ENCODE measurements around the gene KCP. TPM values are rescaled to one million over a fixed set of nuclear protein-coding genes. Genes with fewer than 3 reads are reported as not detected.

KCP gene
- total and polyA plus RNA-seq, 2 of the 13 experiments (the other 11 are each of a cell fraction or from before 2014, with no cell fraction given): 0.37 to 1.0 TPM

GRCh38 chr7:128869138-128869943 is 41.2 kb downstream of the KCP start (continued):
- TF ChIP-seq TOE1 (CRISPR knock-in tag; IDR thresholded peaks at IDR 0.05) (no peak), HMGXB4 (CRISPR knock-in tag; IDR thresholded peaks at IDR 0.05; ENCODE audit: borderline replicate concordance in 1 of 2, low read depth in 1 of 2) (peak in 1 of 2 experiments; percentile 81; a peak in 2 of 4 replicates), ZSCAN9 (CRISPR knock-in tag; IDR thresholded peaks at IDR 0.05; ENCODE audit: borderline replicate concordance) (no peak), SRY (CRISPR knock-in tag; IDR thresholded peaks at IDR 0.05) (peak; percentile 66; the same call in 1 of the 2 replicates), HINFP (CRISPR knock-in tag; IDR thresholded peaks at IDR 0.05; ENCODE audit: low read depth) (peak; percentile 86), ZNF138 (CRISPR knock-in tag; IDR thresholded peaks at IDR 0.05; ENCODE audit: low read depth) (0 out of 2 replicates have a peak, but pooled peaks have one; percentile 29), ZSCAN29 (CRISPR knock-in tag; conservative IDR thresholded peaks at IDR 0.05) (0 out of 2 replicates have a peak, but pooled peaks have one; percentile 23), KLF16 (CRISPR knock-in tag; IDR thresholded peaks at IDR 0.05) (no peak), HDAC1 (CRISPR knock-in tag; IDR thresholded peaks at IDR 0.05) (peak; percentile 4; the same call in 1 of the 2 replicates), RCOR2 (CRISPR knock-in tag; IDR thresholded peaks at IDR 0.05) (no peak), ZNF552 (CRISPR knock-in tag; IDR thresholded peaks at IDR 0.05; ENCODE audit: borderline replicate concordance) (0 out of 2 replicates have a peak, but pooled peaks have one; percentile 36), RFXAP (CRISPR knock-in tag; IDR thresholded peaks at IDR 0.05; ENCODE audit: borderline replicate concordance) (0 out of 2 replicates have a peak, but pooled peaks have one; percentile 33), ATF4 (CRISPR knock-in tag; IDR thresholded peaks at IDR 0.05) (0 out of 4 replicates have a peak, but pooled peaks of 1 of the 2 experiments have one; percentile 19)
